ENCODE results near the gene VSTM5. TPM values are rescaled to one million over a fixed set of nuclear protein-coding genes. Genes with fewer than 3 reads are reported as not detected.

Gene VSTM5, protein sequence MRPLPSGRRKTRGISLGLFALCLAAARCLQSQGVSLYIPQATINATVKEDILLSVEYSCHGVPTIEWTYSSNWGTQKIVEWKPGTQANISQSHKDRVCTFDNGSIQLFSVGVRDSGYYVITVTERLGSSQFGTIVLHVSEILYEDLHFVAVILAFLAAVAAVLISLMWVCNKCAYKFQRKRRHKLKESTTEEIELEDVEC
- under 0.01 and 0.09 TPM in 2 replicates for total RNA-seq

GRCh38 chr11:93850594-93851018 is at the start of gene VSTM5:
Gene VSTM5, minus strand, starts transcription at chr11:93850618. Its CDS starts 116 bp downstream, at chr11:93850502.

GRCh38 chr11:93784145-93784934 is 66.1 kb downstream of the VSTM5 start, which contains the start of gene MED17:
Gene MED17, plus strand, starts transcription at chr11:93784282. Its CDS starts 232 bp downstream, at chr11:93784514.

Other genes with a start within 250 kb of the VSTM5 start
- gene CEP295, start 188.9 kb downstream of the VSTM5 start, total RNA-seq, result 12.1 and 14.6 TPM in 2 replicates
- gene TAF1D, start 109.1 kb downstream of the VSTM5 start, total RNA-seq, result 110 and 112 TPM in 2 replicates
- gene C11orf54, start 108.9 kb downstream of the VSTM5 start, total RNA-seq, result 23.6 and 24.8 TPM in 2 replicates
- 21.0 and 34.6 TPM in 2 replicates for gene MED17, start 66.3 kb downstream of the VSTM5 start, total RNA-seq
- gene HEPHL1, start 170.7 kb upstream of the VSTM5 start, total RNA-seq, result not detected in 2 replicates